ENCODE data around the gene DAP3.

- no peak for TF ChIP-seq TSHZ1 (tag by site-specific recombination; IDR thresholded peaks at IDR 0.05; ENCODE audit: borderline replicate concordance)
- no peak for TF ChIP-seq ZNF776 (tag by site-specific recombination; IDR thresholded peaks at IDR 0.05; ENCODE audit: borderline replicate concordance)
Measured at GRCh38 chr1:155657463-155657862, 31.4 kb upstream of the DAP3 start.
